ENCODE data around the gene STAC.

GRCh38 chr3:36494461-36495109, 114.3 kb downstream of the STAC start:
- TF ChIP-seq CTCF (conservative IDR thresholded peaks at IDR 0.05; ENCODE audit: low read depth, low read length) = no peak
- no peak for TF ChIP-seq EZH2 (IDR thresholded peaks at IDR 0.05; ENCODE audit: borderline replicate concordance, low read depth, low read length, poor library complexity, severe bottlenecking)

Measured in A673 (cell line).